Small intestine (tissue), 7 donors: ENCODE data around the gene HBQ1. TPM values are rescaled to one million over a fixed set of nuclear protein-coding genes. Genes with fewer than 3 reads are reported as not detected.

Experiments
- DNase-seq, 2 donors: peaks; one replicate each; pipeline versions ENCODE4 v3.0.0 to v3.0.0-alpha.2; 2013
- FAIRE-seq: peaks from 2 replicates; lab custom pipeline; 2012; peaks lifted over from hg19 to GRCh38; lab: Jason Lieb, UNC
- H3K27ac ChIP-seq, 3 donors: one replicate each; pipeline ENCODE4 v1.5.1; 2013; ENCODE audit warnings: low read length in 2 of 3, mild to moderate bottlenecking in 2 of 3, control low read depth in 1 of 3, inconsistent platforms in 1 of 3, low read depth in 1 of 3, moderate library complexity in 1 of 3
- H3K27me3 ChIP-seq, 3 donors: one replicate each; pipeline ENCODE4 v1.6.1; 2013; ENCODE audit warnings: low read length in 3 of 3, inconsistent platforms in 1 of 3; ENCODE audit not compliant: control insufficient read depth in 3 of 3, insufficient read depth in 3 of 3
- H3K36me3 ChIP-seq, 3 donors: one replicate each; pipeline ENCODE4 v1.6.1; 2013; ENCODE audit warnings: low read length in 3 of 3, inconsistent platforms in 1 of 3, low read depth in 1 of 3, mild to moderate bottlenecking in 1 of 3, moderate library complexity in 1 of 3; ENCODE audit not compliant: control insufficient read depth in 3 of 3, insufficient read depth in 2 of 3
- H3K4me1 ChIP-seq, 3 donors: one replicate each; pipeline ENCODE4 v1.6.1; 2013; ENCODE audit warnings: low read length in 2 of 3, inconsistent platforms in 1 of 3, low read depth in 1 of 3, mild to moderate bottlenecking in 1 of 3, moderate library complexity in 1 of 3; ENCODE audit not compliant: control insufficient read depth in 3 of 3, insufficient read depth in 2 of 3
- H3K4me3 ChIP-seq, 3 donors: one replicate each; pipeline ENCODE4 v1.5.1; 2013; ENCODE audit warnings: low read length in 3 of 3, control low read depth in 1 of 3, inconsistent platforms in 1 of 3, low read depth in 1 of 3, mild to moderate bottlenecking in 1 of 3, moderate library complexity in 1 of 3
- H3K9me3 ChIP-seq, 2 donors: one replicate each; pipeline ENCODE4 v1.6.1; 2013; ENCODE audit warnings: low read depth in 1 of 2, low read length in 1 of 2; ENCODE audit not compliant: control insufficient read depth in 2 of 2, insufficient read depth in 1 of 2
- WGBS, 3 donors: extraction: QIAGEN DNeasy Blood & Tissue Kit; methylation state at CpG; one replicate each; pipeline ENCODE4 v1.1.7; 2013; 5-methylcytosine and 5-hydroxymethylcytosine counted together
- polyA plus RNA-seq, 4 donors: library from polyadenylated mRNA; stranded (reverse) in 3 of 4; unstranded in 1 of 4; fragments of 200-250 nt in 3 of 4; fragments of 120-200 nt in 1 of 4; gene quantifications; one replicate each; pipeline versions ENCODE4 v1.2.1 to v1.2.3, GENCODE V29; 2013
- donor health status: healthy with polysubstance abuse.
- donor health status: control.
- donor health status: control.
- donor health status: Bipolar disorder and iron deficiency.
- donor health status: healthy.

The HBQ1 gene
- polyA plus RNA-seq, 4 donors, result 0.43 TPM; not detected in 3

- Histone ChIP-seq H3K36me3 (peaks cover 0 to 23% (median 3%) of the 10 kb centered on the region in 3 donors), H3K9me3 (peaks cover 0 to 4% of the 10 kb centered on the region in 2 donors), H3K27ac (no peak overlapping the region), H3K4me3 (no peak overlapping the region), H3K4me1 (peaks cover 0 to 10% (median 2%) of the 10 kb centered on the region in 3 donors), H3K27me3 (peaks cover 6 to 25% (median 10%) of the 10 kb centered on the region in 3 donors)
- FAIRE-seq (no peak), DNase-seq (no peak)
- 72 to 79% (median 75%) methylated on average over 7 of the region's 7 CpGs for WGBS, 3 donors
These were observed 2.7 kb downstream of the HBQ1 start for GRCh38 chr16:183005-183404.

- H3K36me3 ChIP-seq, result peaks cover 7 to 44% (median 18%) of the 10 kb centered on the region in 3 donors
- no peak overlapping the region for H3K4me3 ChIP-seq
- FAIRE-seq, result no peak
- no peak overlapping the region for H3K27ac ChIP-seq
- no peaks in the 10 kb centered on the region for H3K9me3 ChIP-seq
- DNase-seq, result no peak
- peaks cover 0 to 4% (median 4%) of the 10 kb centered on the region in 3 donors for H3K27me3 ChIP-seq
- 87 to 92% (median 92%) methylated on average over 12 to 13 of the region's 13 CpGs for WGBS, 3 donors
- peaks cover 0 to 10% (median 2%) of the 10 kb centered on the region in 3 donors for H3K4me1 ChIP-seq
These were observed 5.0 kb downstream of the HBQ1 start for GRCh38 chr16:185213-185612.

GRCh38 chr16:185691-186090 is 5.4 kb downstream of the HBQ1 start:
- H3K4me1 ChIP-seq, result peaks cover 0 to 7% (median 2%) of the 10 kb centered on the region in 3 donors

GRCh38 chr16:187330-187729 is 7.1 kb downstream of the HBQ1 start:
- no peak overlapping the region for H3K27ac ChIP-seq
- no peaks in the 10 kb centered on the region for H3K27me3 ChIP-seq
- H3K36me3 ChIP-seq, result peaks cover 10 to 65% (median 29%) of the 10 kb centered on the region in 3 donors
- H3K4me1 ChIP-seq, result no peaks in the 10 kb centered on the region
- WGBS, 3 donors, result 96 to 97% (median 97%) methylated on average over 8 of the region's 8 CpGs
- DNase-seq (no peak), FAIRE-seq (no peak)
- H3K4me3 ChIP-seq, result no peak overlapping the region
- H3K9me3 ChIP-seq, result no peaks in the 10 kb centered on the region

More at GRCh38 chr16:185691-186090, 5.4 kb downstream of the HBQ1 start:
- FAIRE-seq, result no peak
- Histone ChIP-seq H3K27me3 (peaks cover 0 to 4% (median under 1%) of the 10 kb centered on the region in 3 donors), H3K36me3 (peaks cover 8 to 49% (median 21%) of the 10 kb centered on the region in 3 donors), H3K9me3 (no peaks in the 10 kb centered on the region), H3K4me3 (no peak overlapping the region), H3K27ac (no peak overlapping the region)
- WGBS, 3 donors, result 74 to 89% (median 87%) methylated on average over 10 to 11 of the region's 11 CpGs
- no peak for DNase-seq

- H3K36me3 ChIP-seq, result peaks cover 13 to 75% (median 31%) of the 10 kb centered on the region in 3 donors
- H3K4me1 ChIP-seq, result no peaks in the 10 kb centered on the region
- WGBS, 3 donors, result 63 to 71% (median 65%) methylated on average over 8 of the region's 8 CpGs
- H3K4me3 ChIP-seq, result no peak overlapping the region
- no peaks in the 10 kb centered on the region for H3K27me3 ChIP-seq
- no peak overlapping the region for H3K27ac ChIP-seq
- no peak for DNase-seq
- H3K9me3 ChIP-seq, result no peaks in the 10 kb centered on the region
- no peak for FAIRE-seq
These were observed 8.4 kb downstream of the HBQ1 start for GRCh38 chr16:188674-189073.

GRCh38 chr16:189604-190186 is 9.4 kb downstream of the HBQ1 start:
- no peak for FAIRE-seq
- 94 to 96% (median 95%) methylated on average over 32 to 34 of the region's 34 CpGs for WGBS, 3 donors
- H3K4me1 ChIP-seq, result no peaks in the 10 kb centered on the region
- peaks cover 19 to 85% (median 37%) of the 10 kb centered on the region in 3 donors for H3K36me3 ChIP-seq
- H3K27ac ChIP-seq, result no peak overlapping the region
- no peaks in the 10 kb centered on the region for H3K27me3 ChIP-seq
- DNase-seq, result no peak
- no peaks in the 10 kb centered on the region for H3K9me3 ChIP-seq
- H3K4me3 ChIP-seq, result no peak overlapping the region

- H3K27ac ChIP-seq, result no peak overlapping the region
- no peaks in the 10 kb centered on the region for H3K9me3 ChIP-seq
- 93 to 96% (median 94%) methylated on average over 4 of the region's 4 CpGs for WGBS, 3 donors
- H3K27me3 ChIP-seq, result no peaks in the 10 kb centered on the region
- peaks cover 20 to 97% (median 45%) of the 10 kb centered on the region in 3 donors for H3K36me3 ChIP-seq
- DNase-seq (no peak), FAIRE-seq (no peak)
- no peaks in the 10 kb centered on the region for H3K4me1 ChIP-seq
- no peak overlapping the region for H3K4me3 ChIP-seq
These were observed 11.6 kb downstream of the HBQ1 start for GRCh38 chr16:191831-192230.

- Histone ChIP-seq H3K27me3 (no peaks in the 10 kb centered on the region), H3K9me3 (no peaks in the 10 kb centered on the region), H3K27ac (no peak overlapping the region), H3K4me3 (no peak overlapping the region), H3K4me1 (no peaks in the 10 kb centered on the region), H3K36me3 (peaks cover 23 to 98% (median 42%) of the 10 kb centered on the region in 3 donors)
- DNase-seq, result no peak
- no peak for FAIRE-seq
- WGBS, 3 donors, result 94 to 97% (median 96%) methylated on average over 11 of the region's 11 CpGs
These were observed 12.4 kb downstream of the HBQ1 start for GRCh38 chr16:192686-193085.
